WTC11 (cell line): Measurements from ENCODE around the gene CA10. TPM values are rescaled to one million over a fixed set of nuclear protein-coding genes. Genes with fewer than 3 reads are reported as not detected.

ENCODE experiments used
- ATAC-seq: fragments of 200-7000 bp; cut with Tn5 transposase; 2 replicates; pipeline ENCODE4 v1.10.0; 2021; ENCODE audit warnings: mild to moderate bottlenecking, moderate library complexity
- CTCF ChIA-PET: fragments of 300-600 bp; sonication (Branson Sonifier 250); formaldehyde crosslinking; loops from one replicate; lab custom pipeline; 2021; ENCODE audit warnings: antibody characterized with exemption; lab: Charles Lee
- POLR2A ChIA-PET: fragments of 350-600 bp; sonication (Branson Sonifier 250); formaldehyde crosslinking; loops from one replicate; lab custom pipeline; 2021; ENCODE audit warnings: antibody characterized with exemption; lab: Charles Lee
- DNase-seq: peaks from one replicate; pipeline ENCODE4 v3.0.0; 2021; ENCODE audit warnings: low spot score
- H3K27ac Mint-ChIP-seq: 2 replicates; pipeline ENCODE4 v1.8.0; 2021; ENCODE audit warnings: mixed read lengths
- H3K27me3 Mint-ChIP-seq: 2 replicates; pipeline ENCODE4 v1.8.0; 2021; ENCODE audit warnings: low read depth, mild to moderate bottlenecking, moderate library complexity, mixed read lengths
- H3K36me3 Mint-ChIP-seq: 2 replicates; pipeline ENCODE4 v1.8.0; 2021; ENCODE audit warnings: mixed read lengths
- H3K4me1 Mint-ChIP-seq: 2 replicates; pipeline ENCODE4 v1.8.0; 2022; ENCODE audit warnings: mixed read lengths
- H3K4me3 Mint-ChIP-seq: 2 replicates; pipeline ENCODE4 v1.8.0; 2021; ENCODE audit warnings: mild to moderate bottlenecking, moderate library complexity, mixed read lengths
- H3K9me3 Mint-ChIP-seq: 2 replicates; pipeline ENCODE4 v1.8.0; 2021; ENCODE audit warnings: mixed read lengths
- ELF4 ChIP-seq: sonication (generic); formaldehyde crosslinking; IDR thresholded peaks from 2 replicates; pipeline ENCODE4 v1.8.1; 2022; ENCODE audit warnings: low read depth, mild to moderate bottlenecking, moderate library complexity, missing genetic modification reagents
- FOXJ3 ChIP-seq: sonication (generic); formaldehyde crosslinking; IDR thresholded peaks from 2 replicates; pipeline ENCODE4 v1.9.0; 2021; ENCODE audit warnings: missing genetic modification reagents, mild to moderate bottlenecking, borderline replicate concordance
- GABPB1 ChIP-seq: sonication (generic); formaldehyde crosslinking; IDR thresholded peaks from 2 replicates; pipeline ENCODE4 v1.8.1; 2023; ENCODE audit warnings: mild to moderate bottlenecking, missing genetic modification reagents
- IRF2 ChIP-seq: sonication (generic); formaldehyde crosslinking; IDR thresholded peaks from 2 replicates; pipeline ENCODE4 v1.8.0; 2022; ENCODE audit warnings: low read depth, missing genetic modification reagents, borderline replicate concordance
- MXD4 ChIP-seq: fragments of 250-450 bp; sonication (Bioruptor Pico); IDR thresholded peaks from 2 replicates; pipeline ENCODE4 v1.8.0; 2021; ENCODE audit warnings: mild to moderate bottlenecking, moderate library complexity, borderline replicate concordance
- NFATC4 ChIP-seq: fragments of 250-450 bp; sonication (Bioruptor Pico); IDR thresholded peaks from 2 replicates; pipeline ENCODE4 v1.9.0; 2021; ENCODE audit warnings: mild to moderate bottlenecking
- NFE2L1 ChIP-seq: sonication (generic); formaldehyde crosslinking; IDR thresholded peaks from 2 replicates; pipeline ENCODE4 v1.8.1; 2023; ENCODE audit warnings: missing genetic modification reagents
- NFYB ChIP-seq: sonication (generic); formaldehyde crosslinking; conservative IDR thresholded peaks from 2 replicates; pipeline ENCODE4 v1.8.0; 2022; ENCODE audit warnings: low read depth, missing genetic modification reagents
- NR1H2 ChIP-seq: sonication (generic); formaldehyde crosslinking; IDR thresholded peaks from 2 replicates; pipeline ENCODE4 v1.9.0; 2021; ENCODE audit warnings: mild to moderate bottlenecking, moderate library complexity, missing genetic modification reagents
- OVOL2 ChIP-seq: fragments of 250-450 bp; sonication (Bioruptor Pico); IDR thresholded peaks from 2 replicates; pipeline ENCODE4 v1.9.0; 2021; ENCODE audit warnings: mild to moderate bottlenecking, borderline replicate concordance
- PRRX2 ChIP-seq: fragments of 250-450 bp; sonication (Bioruptor Pico); IDR thresholded peaks from 2 replicates; pipeline ENCODE4 v1.8.0; 2021; ENCODE audit warnings: mild to moderate bottlenecking
- SMAD3 ChIP-seq: sonication (generic); formaldehyde crosslinking; IDR thresholded peaks from 2 replicates; pipeline ENCODE4 v1.8.0; 2022; ENCODE audit warnings: missing genetic modification reagents, mild to moderate bottlenecking, borderline replicate concordance
- SP1 ChIP-seq: sonication (generic); formaldehyde crosslinking; conservative IDR thresholded peaks from 2 replicates; pipeline ENCODE4 v1.8.1; 2022; ENCODE audit warnings: missing genetic modification reagents
- TEAD4 ChIP-seq: sonication (generic); formaldehyde crosslinking; IDR thresholded peaks from 2 replicates; pipeline ENCODE4 v1.8.0; 2022; ENCODE audit warnings: mild to moderate bottlenecking, missing genetic modification reagents
- ZBTB21 ChIP-seq: sonication (generic); formaldehyde crosslinking; IDR thresholded peaks from 2 replicates; pipeline ENCODE4 v1.8.1; 2023; ENCODE audit warnings: mild to moderate bottlenecking, missing genetic modification reagents, borderline replicate concordance
- ZNF121 ChIP-seq: sonication (generic); formaldehyde crosslinking; IDR thresholded peaks from 2 replicates; pipeline ENCODE4 v1.8.0; 2023; ENCODE audit warnings: missing genetic modification reagents
- ZNF219 ChIP-seq: sonication (generic); formaldehyde crosslinking; IDR thresholded peaks from 2 replicates; pipeline ENCODE4 v1.8.0; 2023; ENCODE audit warnings: missing genetic modification reagents, mild to moderate bottlenecking, borderline replicate concordance
- ZNF232 ChIP-seq: sonication (generic); formaldehyde crosslinking; IDR thresholded peaks from 2 replicates; pipeline ENCODE4 v1.8.0; 2022; ENCODE audit warnings: mild to moderate bottlenecking, missing genetic modification reagents
- ZNF263 ChIP-seq: sonication (generic); formaldehyde crosslinking; IDR thresholded peaks from 2 replicates; pipeline ENCODE4 v1.8.1; 2022; ENCODE audit warnings: low read depth, mild to moderate bottlenecking, moderate library complexity, missing genetic modification reagents
- ZNF317 ChIP-seq: sonication (generic); formaldehyde crosslinking; IDR thresholded peaks from 2 replicates; pipeline ENCODE4 v1.8.1; 2023; ENCODE audit warnings: low read depth, mild to moderate bottlenecking, moderate library complexity, missing genetic modification reagents, borderline replicate concordance
- ZNF396 ChIP-seq: fragments of 250-450 bp; sonication (Bioruptor Pico); IDR thresholded peaks from 2 replicates; pipeline ENCODE4 v1.8.0; 2021; ENCODE audit warnings: mild to moderate bottlenecking, moderate library complexity, borderline replicate concordance
- total RNA-seq: library from RNA; stranded (reverse); gene quantifications from 3 replicates; pipeline ENCODE4 v1.2.3, GENCODE V29; 2021
- TF ChIP-seq, protein P1 (sequence below): sonication (generic); formaldehyde crosslinking; IDR thresholded peaks from 2 replicates; pipeline ENCODE4 v1.8.0; 2022; ENCODE audit warnings: mild to moderate bottlenecking, missing genetic modification reagents
- TF ChIP-seq, protein P2 (sequence below): sonication (generic); formaldehyde crosslinking; IDR thresholded peaks from 2 replicates; pipeline ENCODE4 v1.8.1; 2022; ENCODE audit warnings: low read depth, missing genetic modification reagents, borderline replicate concordance
- TF ChIP-seq, protein P3 (sequence below): sonication (generic); formaldehyde crosslinking; IDR thresholded peaks from 2 replicates; pipeline ENCODE4 v1.8.0; 2022; ENCODE audit warnings: missing genetic modification reagents
- TF ChIP-seq, protein P4 (sequence below): fragments of 250-450 bp; sonication (Bioruptor Pico); IDR thresholded peaks from 2 replicates; pipeline ENCODE4 v1.9.0; 2021; ENCODE audit warnings: mild to moderate bottlenecking
- TF ChIP-seq, protein P5 (sequence below): sonication (generic); formaldehyde crosslinking; IDR thresholded peaks from 2 replicates; pipeline ENCODE4 v1.8.0; 2023; ENCODE audit warnings: mild to moderate bottlenecking, missing genetic modification reagents

Gene CA10
- total RNA-seq, 1 experiment from 2014 or later: 0.90 TPM

DNA sequence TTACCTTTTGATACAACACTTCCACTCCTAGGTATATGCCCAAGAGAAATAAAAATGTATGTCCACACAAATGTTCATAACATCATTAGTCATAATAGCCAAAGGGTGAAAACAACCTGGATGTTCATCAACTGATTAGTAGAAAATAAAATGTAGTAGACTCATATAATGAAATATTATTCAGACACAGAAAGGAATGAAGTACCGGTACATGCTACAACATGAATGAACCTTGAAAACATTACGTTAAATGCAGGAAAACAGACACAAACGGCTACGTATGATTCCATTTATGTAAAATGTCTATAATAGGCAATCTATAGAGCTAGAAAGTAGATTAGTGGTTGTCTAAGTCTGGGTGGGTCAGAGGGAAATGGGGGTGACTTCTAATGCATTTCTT lies 358.5 kb downstream of the CA10 start:
- POLR2A ChIA-PET: no interaction called here
- H3K4me3 Mint-ChIP-seq: no peak overlapping the region
- peaks cover 67% of the 10 kb centered on the region for H3K9me3 Mint-ChIP-seq
- no peak for ATAC-seq
- H3K27ac Mint-ChIP-seq: no peak overlapping the region
- DNase-seq: no peak
- CTCF ChIA-PET: no interaction called here
- no peak for TF ChIP-seq SMAD3 (CRISPR knock-in tag)
- no peak for TF ChIP-seq SP1 (CRISPR knock-in tag)
- TF ChIP-seq NFYB (CRISPR knock-in tag): no peak
- TF ChIP-seq PRRX2: no peak
- TF ChIP-seq ZNF219 (CRISPR knock-in tag): no peak
- TF ChIP-seq ZBTB21 (CRISPR knock-in tag): no peak
- TF ChIP-seq ELF4 (CRISPR knock-in tag): no peak
- TF ChIP-seq, protein P1, sequence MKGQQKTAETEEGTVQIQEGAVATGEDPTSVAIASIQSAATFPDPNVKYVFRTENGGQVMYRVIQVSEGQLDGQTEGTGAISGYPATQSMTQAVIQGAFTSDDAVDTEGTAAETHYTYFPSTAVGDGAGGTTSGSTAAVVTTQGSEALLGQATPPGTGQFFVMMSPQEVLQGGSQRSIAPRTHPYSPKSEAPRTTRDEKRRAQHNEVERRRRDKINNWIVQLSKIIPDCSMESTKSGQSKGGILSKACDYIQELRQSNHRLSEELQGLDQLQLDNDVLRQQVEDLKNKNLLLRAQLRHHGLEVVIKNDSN: no peak
- no peak for TF ChIP-seq NR1H2 (CRISPR knock-in tag)
- TF ChIP-seq NFATC4 (CRISPR knock-in tag): no peak
- TF ChIP-seq ZNF317: no peak
- no peak for TF ChIP-seq ZNF396 (CRISPR knock-in tag)
- no peak for TF ChIP-seq MXD4 (CRISPR knock-in tag)
- no peak for TF ChIP-seq IRF2
- TF ChIP-seq ZNF121 (CRISPR knock-in tag): no peak
- TF ChIP-seq, protein P2, sequence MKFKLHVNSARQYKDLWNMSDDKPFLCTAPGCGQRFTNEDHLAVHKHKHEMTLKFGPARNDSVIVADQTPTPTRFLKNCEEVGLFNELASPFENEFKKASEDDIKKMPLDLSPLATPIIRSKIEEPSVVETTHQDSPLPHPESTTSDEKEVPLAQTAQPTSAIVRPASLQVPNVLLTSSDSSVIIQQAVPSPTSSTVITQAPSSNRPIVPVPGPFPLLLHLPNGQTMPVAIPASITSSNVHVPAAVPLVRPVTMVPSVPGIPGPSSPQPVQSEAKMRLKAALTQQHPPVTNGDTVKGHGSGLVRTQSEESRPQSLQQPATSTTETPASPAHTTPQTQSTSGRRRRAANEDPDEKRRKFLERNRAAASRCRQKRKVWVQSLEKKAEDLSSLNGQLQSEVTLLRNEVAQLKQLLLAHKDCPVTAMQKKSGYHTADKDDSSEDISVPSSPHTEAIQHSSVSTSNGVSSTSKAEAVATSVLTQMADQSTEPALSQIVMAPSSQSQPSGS (CRISPR knock-in tag): no peak
- peaks cover 54% of the 10 kb centered on the region for H3K36me3 Mint-ChIP-seq
- H3K4me1 Mint-ChIP-seq: no peaks in the 10 kb centered on the region
- peaks cover 2% of the 10 kb centered on the region; the same call in 1 of the 2 replicates for H3K27me3 Mint-ChIP-seq

- ATAC-seq: no peak
These were observed 359.3 kb downstream of the CA10 start for GRCh38 chr17:51799240-51799639.

More at GRCh38 chr17:51799240-51799639, 359.3 kb downstream of the CA10 start:
- Mint-ChIP-seq H3K4me3 (no peak overlapping the region), H3K4me1 (no peaks in the 10 kb centered on the region), H3K36me3 (peaks cover 53% of the 10 kb centered on the region), H3K9me3 (peaks cover 64% of the 10 kb centered on the region), H3K27me3 (peaks cover 2% of the 10 kb centered on the region; the same call in 1 of the 2 replicates), H3K27ac (no peak overlapping the region)
- TF ChIP-seq, protein P3, sequence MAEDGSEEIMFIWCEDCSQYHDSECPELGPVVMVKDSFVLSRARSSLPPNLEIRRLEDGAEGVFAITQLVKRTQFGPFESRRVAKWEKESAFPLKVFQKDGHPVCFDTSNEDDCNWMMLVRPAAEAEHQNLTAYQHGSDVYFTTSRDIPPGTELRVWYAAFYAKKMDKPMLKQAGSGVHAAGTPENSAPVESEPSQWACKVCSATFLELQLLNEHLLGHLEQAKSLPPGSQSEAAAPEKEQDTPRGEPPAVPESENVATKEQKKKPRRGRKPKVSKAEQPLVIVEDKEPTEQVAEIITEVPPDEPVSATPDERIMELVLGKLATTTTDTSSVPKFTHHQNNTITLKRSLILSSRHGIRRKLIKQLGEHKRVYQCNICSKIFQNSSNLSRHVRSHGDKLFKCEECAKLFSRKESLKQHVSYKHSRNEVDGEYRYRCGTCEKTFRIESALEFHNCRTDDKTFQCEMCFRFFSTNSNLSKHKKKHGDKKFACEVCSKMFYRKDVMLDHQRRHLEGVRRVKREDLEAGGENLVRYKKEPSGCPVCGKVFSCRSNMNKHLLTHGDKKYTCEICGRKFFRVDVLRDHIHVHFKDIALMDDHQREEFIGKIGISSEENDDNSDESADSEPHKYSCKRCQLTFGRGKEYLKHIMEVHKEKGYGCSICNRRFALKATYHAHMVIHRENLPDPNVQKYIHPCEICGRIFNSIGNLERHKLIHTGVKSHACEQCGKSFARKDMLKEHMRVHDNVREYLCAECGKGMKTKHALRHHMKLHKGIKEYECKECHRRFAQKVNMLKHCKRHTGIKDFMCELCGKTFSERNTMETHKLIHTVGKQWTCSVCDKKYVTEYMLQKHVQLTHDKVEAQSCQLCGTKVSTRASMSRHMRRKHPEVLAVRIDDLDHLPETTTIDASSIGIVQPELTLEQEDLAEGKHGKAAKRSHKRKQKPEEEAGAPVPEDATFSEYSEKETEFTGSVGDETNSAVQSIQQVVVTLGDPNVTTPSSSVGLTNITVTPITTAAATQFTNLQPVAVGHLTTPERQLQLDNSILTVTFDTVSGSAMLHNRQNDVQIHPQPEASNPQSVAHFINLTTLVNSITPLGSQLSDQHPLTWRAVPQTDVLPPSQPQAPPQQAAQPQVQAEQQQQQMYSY (CRISPR knock-in tag): no peak
- TF ChIP-seq, protein P4, sequence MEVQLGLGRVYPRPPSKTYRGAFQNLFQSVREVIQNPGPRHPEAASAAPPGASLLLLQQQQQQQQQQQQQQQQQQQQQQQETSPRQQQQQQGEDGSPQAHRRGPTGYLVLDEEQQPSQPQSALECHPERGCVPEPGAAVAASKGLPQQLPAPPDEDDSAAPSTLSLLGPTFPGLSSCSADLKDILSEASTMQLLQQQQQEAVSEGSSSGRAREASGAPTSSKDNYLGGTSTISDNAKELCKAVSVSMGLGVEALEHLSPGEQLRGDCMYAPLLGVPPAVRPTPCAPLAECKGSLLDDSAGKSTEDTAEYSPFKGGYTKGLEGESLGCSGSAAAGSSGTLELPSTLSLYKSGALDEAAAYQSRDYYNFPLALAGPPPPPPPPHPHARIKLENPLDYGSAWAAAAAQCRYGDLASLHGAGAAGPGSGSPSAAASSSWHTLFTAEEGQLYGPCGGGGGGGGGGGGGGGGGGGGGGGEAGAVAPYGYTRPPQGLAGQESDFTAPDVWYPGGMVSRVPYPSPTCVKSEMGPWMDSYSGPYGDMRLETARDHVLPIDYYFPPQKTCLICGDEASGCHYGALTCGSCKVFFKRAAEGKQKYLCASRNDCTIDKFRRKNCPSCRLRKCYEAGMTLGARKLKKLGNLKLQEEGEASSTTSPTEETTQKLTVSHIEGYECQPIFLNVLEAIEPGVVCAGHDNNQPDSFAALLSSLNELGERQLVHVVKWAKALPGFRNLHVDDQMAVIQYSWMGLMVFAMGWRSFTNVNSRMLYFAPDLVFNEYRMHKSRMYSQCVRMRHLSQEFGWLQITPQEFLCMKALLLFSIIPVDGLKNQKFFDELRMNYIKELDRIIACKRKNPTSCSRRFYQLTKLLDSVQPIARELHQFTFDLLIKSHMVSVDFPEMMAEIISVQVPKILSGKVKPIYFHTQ: no peak
- no peak for TF ChIP-seq TEAD4
- TF ChIP-seq, protein P5, sequence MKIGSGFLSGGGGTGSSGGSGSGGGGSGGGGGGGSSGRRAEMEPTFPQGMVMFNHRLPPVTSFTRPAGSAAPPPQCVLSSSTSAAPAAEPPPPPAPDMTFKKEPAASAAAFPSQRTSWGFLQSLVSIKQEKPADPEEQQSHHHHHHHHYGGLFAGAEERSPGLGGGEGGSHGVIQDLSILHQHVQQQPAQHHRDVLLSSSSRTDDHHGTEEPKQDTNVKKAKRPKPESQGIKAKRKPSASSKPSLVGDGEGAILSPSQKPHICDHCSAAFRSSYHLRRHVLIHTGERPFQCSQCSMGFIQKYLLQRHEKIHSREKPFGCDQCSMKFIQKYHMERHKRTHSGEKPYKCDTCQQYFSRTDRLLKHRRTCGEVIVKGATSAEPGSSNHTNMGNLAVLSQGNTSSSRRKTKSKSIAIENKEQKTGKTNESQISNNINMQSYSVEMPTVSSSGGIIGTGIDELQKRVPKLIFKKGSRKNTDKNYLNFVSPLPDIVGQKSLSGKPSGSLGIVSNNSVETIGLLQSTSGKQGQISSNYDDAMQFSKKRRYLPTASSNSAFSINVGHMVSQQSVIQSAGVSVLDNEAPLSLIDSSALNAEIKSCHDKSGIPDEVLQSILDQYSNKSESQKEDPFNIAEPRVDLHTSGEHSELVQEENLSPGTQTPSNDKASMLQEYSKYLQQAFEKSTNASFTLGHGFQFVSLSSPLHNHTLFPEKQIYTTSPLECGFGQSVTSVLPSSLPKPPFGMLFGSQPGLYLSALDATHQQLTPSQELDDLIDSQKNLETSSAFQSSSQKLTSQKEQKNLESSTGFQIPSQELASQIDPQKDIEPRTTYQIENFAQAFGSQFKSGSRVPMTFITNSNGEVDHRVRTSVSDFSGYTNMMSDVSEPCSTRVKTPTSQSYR (CRISPR knock-in tag): no peak
- no peak for TF ChIP-seq FOXJ3 (CRISPR knock-in tag)
- no peak for TF ChIP-seq NFE2L1 (CRISPR knock-in tag)
- no peak for TF ChIP-seq ZNF232 (CRISPR knock-in tag)
- no peak for TF ChIP-seq ZBTB21 (CRISPR knock-in tag)
- TF ChIP-seq GABPB1 (CRISPR knock-in tag): no peak
- no peak for TF ChIP-seq ZNF263 (CRISPR knock-in tag)
- TF ChIP-seq OVOL2 (CRISPR knock-in tag): no peak
- POLR2A ChIA-PET: no interaction called here
- no peak for DNase-seq
- CTCF ChIA-PET: no interaction called here
